ENCODE data around the gene KRTAP10-1. TPM values are rescaled to one million over a fixed set of nuclear protein-coding genes. Genes with fewer than 3 reads are reported as not detected.

The KRTAP10-1 gene
- total RNA-seq, 1 donor from 2014 or later = not detected

DNA sequence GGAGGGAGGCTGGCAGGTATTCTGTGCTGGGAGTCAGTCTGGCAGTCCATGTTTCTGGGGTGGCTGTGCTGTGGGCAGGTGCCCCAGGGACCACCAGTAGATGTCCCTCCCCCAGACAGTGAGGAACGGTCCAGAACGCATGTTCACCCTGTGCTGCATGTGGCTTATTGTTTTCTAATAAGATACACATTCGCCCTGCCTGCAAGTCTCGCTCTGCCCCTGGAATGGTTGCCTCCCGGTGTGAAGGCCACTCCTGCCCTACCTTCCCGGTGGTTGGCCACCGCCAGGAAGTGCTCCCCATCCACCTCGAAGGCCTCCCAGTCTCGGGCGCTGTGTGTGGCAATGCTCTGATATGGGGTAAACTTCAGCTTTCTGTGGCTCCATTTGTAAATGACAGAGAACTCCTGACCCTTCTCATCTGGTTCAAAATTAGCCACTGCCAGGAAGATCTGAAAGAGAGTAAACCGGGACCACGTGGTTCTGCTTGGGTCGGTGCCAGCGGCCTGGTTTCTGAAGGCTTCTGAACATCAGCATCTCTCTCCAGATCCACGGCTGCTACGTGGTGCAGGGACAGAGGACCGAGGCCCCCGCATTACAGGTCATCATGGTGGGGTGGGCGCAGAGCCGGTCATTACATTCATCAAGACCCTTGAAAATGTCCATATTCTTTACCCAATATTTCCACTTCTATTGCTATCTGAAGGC, 14.5 kb downstream of the KRTAP10-1 start:
- H3K27ac Mint-ChIP-seq = no peak overlapping the region
- TF ChIP-seq, protein P1, sequence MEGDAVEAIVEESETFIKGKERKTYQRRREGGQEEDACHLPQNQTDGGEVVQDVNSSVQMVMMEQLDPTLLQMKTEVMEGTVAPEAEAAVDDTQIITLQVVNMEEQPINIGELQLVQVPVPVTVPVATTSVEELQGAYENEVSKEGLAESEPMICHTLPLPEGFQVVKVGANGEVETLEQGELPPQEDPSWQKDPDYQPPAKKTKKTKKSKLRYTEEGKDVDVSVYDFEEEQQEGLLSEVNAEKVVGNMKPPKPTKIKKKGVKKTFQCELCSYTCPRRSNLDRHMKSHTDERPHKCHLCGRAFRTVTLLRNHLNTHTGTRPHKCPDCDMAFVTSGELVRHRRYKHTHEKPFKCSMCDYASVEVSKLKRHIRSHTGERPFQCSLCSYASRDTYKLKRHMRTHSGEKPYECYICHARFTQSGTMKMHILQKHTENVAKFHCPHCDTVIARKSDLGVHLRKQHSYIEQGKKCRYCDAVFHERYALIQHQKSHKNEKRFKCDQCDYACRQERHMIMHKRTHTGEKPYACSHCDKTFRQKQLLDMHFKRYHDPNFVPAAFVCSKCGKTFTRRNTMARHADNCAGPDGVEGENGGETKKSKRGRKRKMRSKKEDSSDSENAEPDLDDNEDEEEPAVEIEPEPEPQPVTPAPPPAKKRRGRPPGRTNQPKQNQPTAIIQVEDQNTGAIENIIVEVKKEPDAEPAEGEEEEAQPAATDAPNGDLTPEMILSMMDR (conservative IDR thresholded peaks at IDR 0.05) = no peak
- H3K27me3 Mint-ChIP-seq = no peaks in the 10 kb centered on the region
- H3K9me3 Mint-ChIP-seq = no peaks in the 10 kb centered on the region
- H3K4me3 Mint-ChIP-seq = no peak overlapping the region
- H3K36me3 Mint-ChIP-seq = no peaks in the 10 kb centered on the region
- H3K4me1 Mint-ChIP-seq (ENCODE audit: unreplicated experiment) = no peaks in the 10 kb centered on the region
- DNase-seq (ENCODE audit: extremely low spot score, unreplicated experiment) = peak; percentile 44

DNA sequence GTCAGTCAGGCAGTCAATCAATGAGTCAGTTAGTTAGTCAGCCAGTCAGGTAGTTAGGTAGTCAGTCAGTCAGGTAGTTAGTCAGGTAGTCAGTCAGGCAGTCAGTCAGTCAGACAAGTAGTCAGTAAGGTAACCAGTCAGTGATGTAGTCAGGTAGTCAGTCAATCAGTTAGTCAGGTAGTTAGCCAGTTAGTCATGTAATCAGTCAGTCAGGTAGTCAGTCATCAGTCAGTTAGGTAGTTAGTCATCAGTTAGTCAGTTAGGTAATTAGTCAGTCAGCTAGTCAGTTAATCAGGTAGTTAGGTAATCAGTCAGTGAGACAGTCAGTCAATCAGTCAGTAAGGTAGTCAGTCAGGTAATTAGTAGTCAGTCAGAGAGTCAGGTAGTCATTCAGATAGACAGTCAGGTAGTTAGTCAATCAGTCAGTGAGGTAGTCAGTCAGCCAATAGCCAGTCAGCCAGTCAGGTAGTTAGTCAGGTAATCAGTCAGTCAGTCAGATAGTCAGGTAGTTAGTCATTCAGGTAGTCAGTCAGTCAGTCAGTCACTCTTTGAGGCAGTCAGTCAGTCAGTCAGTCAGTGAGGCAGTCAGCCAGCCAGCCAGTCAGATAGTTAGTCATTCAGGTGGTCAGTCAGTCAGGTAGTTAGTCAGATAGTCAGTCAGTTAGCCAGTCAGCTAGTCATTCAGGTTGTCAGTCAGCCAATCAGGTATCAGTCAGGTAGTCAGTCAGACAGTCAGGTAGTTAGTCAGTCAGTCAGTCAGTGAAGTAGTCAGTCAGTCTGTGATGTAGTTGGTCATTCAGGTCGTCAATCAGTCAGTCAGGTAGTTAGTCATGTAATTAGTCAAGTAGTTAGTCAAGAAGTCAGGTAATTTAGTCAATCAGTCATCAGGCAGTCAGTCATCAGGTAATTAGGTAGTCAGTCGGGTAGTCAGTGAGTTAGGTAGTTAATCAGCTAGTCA, 15.3 kb downstream of the KRTAP10-1 start:
- Mint-ChIP-seq H3K36me3 (no peaks in the 10 kb centered on the region), H3K27me3 (no peaks in the 10 kb centered on the region), H3K4me3 (no peak overlapping the region), H3K4me1 (ENCODE audit: unreplicated experiment) (no peaks in the 10 kb centered on the region), H3K9me3 (no peaks in the 10 kb centered on the region), H3K27ac (no peak overlapping the region)
- TF ChIP-seq, protein P1 (conservative IDR thresholded peaks at IDR 0.05) = no peak
- peak; percentile 15 for DNase-seq (ENCODE audit: extremely low spot score, unreplicated experiment)

- TF ChIP-seq, protein P1 (conservative IDR thresholded peaks at IDR 0.05) = no peak
- Mint-ChIP-seq H3K9me3 (no peaks in the 10 kb centered on the region), H3K27ac (no peak overlapping the region), H3K36me3 (no peaks in the 10 kb centered on the region), H3K4me1 (ENCODE audit: unreplicated experiment) (no peaks in the 10 kb centered on the region), H3K27me3 (no peaks in the 10 kb centered on the region), H3K4me3 (no peak overlapping the region)
- DNase-seq (ENCODE audit: extremely low spot score, unreplicated experiment) = no peak
Measured at GRCh38 chr21:44523567-44524413, 16.2 kb downstream of the KRTAP10-1 start.

- peaks cover 3% of the 10 kb centered on the region for H3K9me3 Mint-ChIP-seq
- H3K4me3 Mint-ChIP-seq = no peak overlapping the region
- no peaks in the 10 kb centered on the region for H3K36me3 Mint-ChIP-seq
- no peak overlapping the region for H3K27ac Mint-ChIP-seq
- H3K27me3 Mint-ChIP-seq = no peaks in the 10 kb centered on the region
- no peaks in the 10 kb centered on the region for H3K4me1 Mint-ChIP-seq (ENCODE audit: unreplicated experiment)
- TF ChIP-seq, protein P1 (conservative IDR thresholded peaks at IDR 0.05) = no peak
- no peak for DNase-seq (ENCODE audit: extremely low spot score, unreplicated experiment)
Measured at GRCh38 chr21:44522753-44523204, 17.2 kb downstream of the KRTAP10-1 start.

Data from type B pancreatic cell (in vitro differentiated cells).